ENCODE results near the gene ZNF439.

DNA sequence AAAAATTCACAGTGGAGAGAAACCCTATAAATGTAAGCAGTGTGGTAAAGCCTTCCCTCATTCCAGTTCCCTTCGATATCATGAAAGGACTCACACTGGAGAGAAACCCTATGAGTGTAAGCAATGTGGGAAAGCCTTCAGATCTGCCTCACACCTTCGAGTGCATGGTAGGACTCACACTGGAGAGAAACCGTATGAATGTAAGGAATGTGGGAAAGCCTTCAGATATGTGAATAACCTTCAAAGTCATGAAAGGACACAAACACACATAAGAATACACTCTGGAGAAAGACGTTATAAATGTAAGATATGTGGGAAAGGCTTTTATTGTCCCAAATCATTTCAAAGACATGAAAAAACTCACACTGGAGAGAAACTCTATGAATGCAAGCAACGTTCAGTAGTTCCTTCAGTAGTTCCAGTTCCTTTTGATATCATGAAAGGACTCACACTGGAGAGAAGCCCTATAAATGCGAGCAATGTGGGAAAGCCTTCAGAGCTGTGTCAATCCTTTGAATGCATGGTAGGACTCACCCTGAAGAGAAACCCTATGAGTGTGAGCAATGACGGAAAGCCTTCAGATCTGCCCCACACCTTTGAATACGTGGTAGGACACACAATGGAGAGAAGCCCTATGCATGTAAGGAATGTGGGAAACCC is 16.1 kb upstream of the ZNF439 start:
- TF ChIP-seq POLR2A (IDR thresholded peaks at IDR 0.05): no peak
- TF ChIP-seq, protein P1, sequence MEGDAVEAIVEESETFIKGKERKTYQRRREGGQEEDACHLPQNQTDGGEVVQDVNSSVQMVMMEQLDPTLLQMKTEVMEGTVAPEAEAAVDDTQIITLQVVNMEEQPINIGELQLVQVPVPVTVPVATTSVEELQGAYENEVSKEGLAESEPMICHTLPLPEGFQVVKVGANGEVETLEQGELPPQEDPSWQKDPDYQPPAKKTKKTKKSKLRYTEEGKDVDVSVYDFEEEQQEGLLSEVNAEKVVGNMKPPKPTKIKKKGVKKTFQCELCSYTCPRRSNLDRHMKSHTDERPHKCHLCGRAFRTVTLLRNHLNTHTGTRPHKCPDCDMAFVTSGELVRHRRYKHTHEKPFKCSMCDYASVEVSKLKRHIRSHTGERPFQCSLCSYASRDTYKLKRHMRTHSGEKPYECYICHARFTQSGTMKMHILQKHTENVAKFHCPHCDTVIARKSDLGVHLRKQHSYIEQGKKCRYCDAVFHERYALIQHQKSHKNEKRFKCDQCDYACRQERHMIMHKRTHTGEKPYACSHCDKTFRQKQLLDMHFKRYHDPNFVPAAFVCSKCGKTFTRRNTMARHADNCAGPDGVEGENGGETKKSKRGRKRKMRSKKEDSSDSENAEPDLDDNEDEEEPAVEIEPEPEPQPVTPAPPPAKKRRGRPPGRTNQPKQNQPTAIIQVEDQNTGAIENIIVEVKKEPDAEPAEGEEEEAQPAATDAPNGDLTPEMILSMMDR (IDR thresholded peaks at IDR 0.05): no peak

Measured in breast epithelium (tissue), 3 donors.